ENCODE results near the gene TCAP.

DNA sequence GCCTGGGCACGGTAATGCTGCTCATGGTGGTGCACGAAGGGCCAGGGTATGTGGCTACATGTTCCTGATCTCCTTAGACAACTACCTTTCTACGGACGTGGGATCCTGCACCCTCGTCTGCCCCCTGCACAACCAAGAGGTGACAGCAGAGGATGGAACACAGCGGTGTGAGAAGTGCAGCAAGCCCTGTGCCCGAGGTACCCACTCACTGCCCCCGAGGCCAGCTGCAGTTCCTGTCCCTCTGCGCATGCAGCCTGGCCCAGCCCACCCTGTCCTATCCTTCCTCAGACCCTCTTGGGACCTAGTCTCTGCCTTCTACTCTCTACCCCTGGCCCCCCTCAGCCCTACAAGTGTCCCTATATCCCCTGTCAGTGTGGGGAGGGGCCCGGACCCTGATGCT lies 46.7 kb downstream of the TCAP start:
- TF ChIP-seq CTCF (IDR thresholded peaks at IDR 0.05; ENCODE audit: insufficient read depth, low read length, poor library complexity, severe bottlenecking) (no peak), EZH2phosphoT487 (conservative IDR thresholded peaks at IDR 0.05; ENCODE audit: low read length) (no peak)

Data from SU-DHL-6 (cell line).